H7 (cell line): ENCODE results near the gene MRPL4. TPM values are rescaled to one million over a fixed set of nuclear protein-coding genes. Genes with fewer than 3 reads are reported as not detected.
A peak's percentile ranks its signal among the peaks of the same experiment; 100 is the strongest.

ENCODE experiments used
- DNase-seq: peaks from one replicate; pipeline ENCODE4 v3.0.0; 2012
- H3K27me3 ChIP-seq: 2 replicates; pipeline ENCODE4 v1.6.0; 2011; ENCODE audit warnings: mild to moderate bottlenecking, low read length; ENCODE audit not compliant: control insufficient read depth, insufficient read depth
- H3K36me3 ChIP-seq: replicated peaks from 2 replicates; pipeline ENCODE4 v1.5.1; 2011; ENCODE audit warnings: low read length; ENCODE audit not compliant: control insufficient read depth, insufficient read depth
- H3K4me3 ChIP-seq: 2 replicates; pipeline ENCODE4 v1.5.1; 2011; ENCODE audit warnings: low read depth, mild to moderate bottlenecking, control low read depth, low read length, moderate library complexity; ENCODE audit not compliant: insufficient read depth
- total RNA-seq: library from RNA; depleted of rRNA; stranded (reverse); fragments of >200 nt; shearing (Covaris generic); gene quantifications from 2 replicates; pipeline ENCODE4 v1.2.3, GENCODE V29; 2014

The MRPL4 gene
- total RNA-seq, 1 experiment from 2014 or later: 174 TPM

DNA sequence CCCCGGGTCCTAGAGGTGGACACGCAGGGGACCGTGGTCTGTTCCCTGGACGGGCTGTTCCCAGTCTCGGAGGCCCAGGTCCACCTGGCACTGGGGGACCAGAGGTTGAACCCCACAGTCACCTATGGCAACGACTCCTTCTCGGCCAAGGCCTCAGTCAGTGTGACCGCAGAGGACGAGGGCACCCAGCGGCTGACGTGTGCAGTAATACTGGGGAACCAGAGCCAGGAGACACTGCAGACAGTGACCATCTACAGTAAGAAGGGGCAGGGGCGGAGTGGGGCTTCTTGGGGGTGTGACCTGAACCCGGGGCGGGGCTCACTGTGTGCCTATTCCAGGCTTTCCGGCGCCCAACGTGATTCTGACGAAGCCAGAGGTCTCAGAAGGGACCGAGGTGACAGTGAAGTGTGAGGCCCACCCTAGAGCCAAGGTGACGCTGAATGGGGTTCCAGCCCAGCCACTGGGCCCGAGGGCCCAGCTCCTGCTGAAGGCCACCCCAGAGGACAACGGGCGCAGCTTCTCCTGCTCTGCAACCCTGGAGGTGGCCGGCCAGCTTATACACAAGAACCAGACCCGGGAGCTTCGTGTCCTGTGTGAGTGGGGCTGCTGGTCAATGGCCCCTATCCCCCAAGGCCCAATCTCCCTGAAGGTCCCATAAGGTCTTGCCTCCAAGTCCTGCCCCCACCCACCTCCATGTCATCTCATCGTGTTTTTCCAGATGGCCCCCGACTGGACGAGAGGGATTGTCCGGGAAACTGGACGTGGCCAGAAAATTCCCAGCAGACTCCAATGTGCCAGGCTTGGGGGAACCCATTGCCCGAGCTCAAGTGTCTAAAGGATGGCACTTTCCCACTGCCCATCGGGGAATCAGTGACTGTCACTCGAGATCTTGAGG, 32.3 kb downstream of the MRPL4 start:
- Histone ChIP-seq H3K36me3 (no peaks in the 10 kb centered on the region), H3K27me3 (peaks cover 24% of the 10 kb centered on the region), H3K4me3 (no peak overlapping the region)
- peak; percentile 15 for DNase-seq

- peak; percentile 7 for DNase-seq
- H3K4me3 ChIP-seq: no peak overlapping the region
- no peaks in the 10 kb centered on the region for H3K36me3 ChIP-seq
- peaks cover 30% of the 10 kb centered on the region for H3K27me3 ChIP-seq
These were observed 32.9 kb downstream of the MRPL4 start for GRCh38 chr19:10284960-10285278.

DNA sequence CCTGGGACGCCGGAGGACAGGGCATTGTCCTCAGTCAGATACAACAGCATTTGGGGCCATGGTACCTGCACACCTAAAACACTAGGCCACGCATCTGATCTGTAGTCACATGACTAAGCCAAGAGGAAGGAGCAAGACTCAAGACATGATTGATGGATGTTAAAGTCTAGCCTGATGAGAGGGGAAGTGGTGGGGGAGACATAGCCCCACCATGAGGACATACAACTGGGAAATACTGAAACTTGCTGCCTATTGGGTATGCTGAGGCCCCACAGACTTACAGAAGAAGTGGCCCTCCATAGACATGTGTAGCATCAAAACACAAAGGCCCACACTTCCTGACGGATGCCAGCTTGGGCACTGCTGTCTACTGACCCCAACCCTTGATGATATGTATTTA, 33.4 kb downstream of the MRPL4 start:
- no peaks in the 10 kb centered on the region for H3K36me3 ChIP-seq
- H3K27me3 ChIP-seq: peaks cover 35% of the 10 kb centered on the region
- DNase-seq: no peak
- H3K4me3 ChIP-seq: no peak overlapping the region

GRCh38 chr19:10286803-10287737, 35.1 kb downstream of the MRPL4 start, which contains the start of gene ICAM4:
Gene ICAM4, plus strand, starts transcription at chr19:10286955. Its CDS starts 58 bp downstream, at chr19:10287013.
- peak; percentile 90 for DNase-seq
- H3K4me3 ChIP-seq: peak within 1 kb of the TSS; percentile 51
- peaks cover 52% of the 10 kb centered on the region for H3K27me3 ChIP-seq

GRCh38 chr19:10288662-10289166, 36.7 kb downstream of the MRPL4 start:
- Histone ChIP-seq H3K27me3 (peaks cover 67% of the 10 kb centered on the region), H3K36me3 (no peaks in the 10 kb centered on the region), H3K4me3 (peak overlapping the region; percentile 50)
- DNase-seq: peak; percentile 94

More at GRCh38 chr19:10286803-10287737, 35.1 kb downstream of the MRPL4 start, which contains the start of gene ICAM4:
- no peaks in the 10 kb centered on the region for H3K36me3 ChIP-seq

GRCh38 chr19:10289167-10289835, 37.3 kb downstream of the MRPL4 start:
- Histone ChIP-seq H3K27me3 (peaks cover 73% of the 10 kb centered on the region), H3K36me3 (no peaks in the 10 kb centered on the region), H3K4me3 (peak overlapping the region; percentile 50)
- DNase-seq: peak; percentile 91

- no peak for DNase-seq
- H3K27me3 ChIP-seq: peaks cover 79% of the 10 kb centered on the region
- H3K36me3 ChIP-seq: no peaks in the 10 kb centered on the region
- peak within 1 kb of the TSS; percentile 50 for H3K4me3 ChIP-seq
These were observed 37.9 kb downstream of the MRPL4 start, which contains the start of gene ICAM5 for GRCh38 chr19:10289836-10290356. Gene ICAM5, plus strand, starts transcription at chr19:10289952. Its CDS starts 92 bp downstream, at chr19:10290044.

DNA sequence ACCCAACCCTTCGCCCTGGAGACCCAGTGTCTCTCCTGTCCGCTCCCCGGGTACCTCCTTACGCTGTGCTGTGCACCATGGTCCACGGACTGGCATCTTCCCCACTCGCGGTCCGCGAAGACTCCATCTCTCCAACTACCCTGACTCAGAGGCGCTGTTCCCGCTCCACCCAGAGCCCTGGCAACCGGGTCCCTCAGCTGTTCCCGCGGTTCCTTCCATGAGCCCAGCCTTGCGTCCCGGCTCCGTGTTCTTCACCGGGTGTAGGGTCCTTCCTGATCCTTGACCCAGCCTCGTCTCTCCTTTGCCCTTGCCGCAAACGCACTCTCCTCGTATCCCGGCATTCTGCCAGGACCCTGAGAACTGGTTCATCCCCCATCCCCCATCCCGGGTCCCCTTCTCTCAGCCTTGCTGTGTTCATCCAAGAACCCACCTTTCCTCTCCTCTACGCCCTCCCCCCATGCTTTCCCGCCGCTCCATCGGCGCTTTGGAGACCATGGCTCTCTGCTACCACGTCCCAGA, 38.4 kb downstream of the MRPL4 start:
- Histone ChIP-seq H3K4me3 (peak overlapping the region; percentile 50), H3K27me3 (peaks cover 84% of the 10 kb centered on the region), H3K36me3 (no peaks in the 10 kb centered on the region)
- peak; percentile 80 for DNase-seq

DNA sequence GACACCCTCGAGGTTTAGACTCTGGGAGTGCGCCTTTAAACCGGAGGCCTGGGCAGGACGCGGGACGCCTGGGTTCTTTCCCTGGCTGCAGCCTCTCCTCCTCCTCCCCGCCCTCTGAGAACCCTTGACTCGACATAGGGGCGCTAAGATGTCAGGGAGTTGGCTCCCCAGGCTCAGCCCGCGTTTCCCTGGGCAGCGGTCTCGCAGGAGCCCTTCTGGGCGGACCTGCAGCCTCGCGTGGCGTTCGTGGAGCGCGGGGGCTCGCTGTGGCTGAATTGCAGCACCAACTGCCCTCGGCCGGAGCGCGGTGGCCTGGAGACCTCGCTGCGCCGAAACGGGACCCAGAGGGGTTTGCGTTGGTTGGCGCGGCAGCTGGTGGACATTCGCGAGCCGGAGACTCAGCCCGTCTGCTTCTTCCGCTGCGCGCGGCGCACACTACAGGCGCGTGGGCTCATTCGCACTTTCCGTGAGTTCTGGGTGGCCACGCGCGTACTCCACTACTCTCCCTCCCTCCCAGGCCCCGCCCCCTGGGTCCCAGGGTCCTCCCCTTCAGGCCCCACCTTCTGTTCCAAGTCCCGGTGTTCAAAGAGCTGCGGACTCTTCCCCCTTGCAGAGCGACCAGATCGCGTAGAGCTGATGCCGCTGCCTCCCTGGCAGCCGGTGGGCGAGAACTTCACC, 39.0 kb downstream of the MRPL4 start:
- peak; percentile 90 for DNase-seq
- Histone ChIP-seq H3K27me3 (peaks cover 90% of the 10 kb centered on the region), H3K36me3 (no peaks in the 10 kb centered on the region), H3K4me3 (peak overlapping the region; percentile 50)

DNA sequence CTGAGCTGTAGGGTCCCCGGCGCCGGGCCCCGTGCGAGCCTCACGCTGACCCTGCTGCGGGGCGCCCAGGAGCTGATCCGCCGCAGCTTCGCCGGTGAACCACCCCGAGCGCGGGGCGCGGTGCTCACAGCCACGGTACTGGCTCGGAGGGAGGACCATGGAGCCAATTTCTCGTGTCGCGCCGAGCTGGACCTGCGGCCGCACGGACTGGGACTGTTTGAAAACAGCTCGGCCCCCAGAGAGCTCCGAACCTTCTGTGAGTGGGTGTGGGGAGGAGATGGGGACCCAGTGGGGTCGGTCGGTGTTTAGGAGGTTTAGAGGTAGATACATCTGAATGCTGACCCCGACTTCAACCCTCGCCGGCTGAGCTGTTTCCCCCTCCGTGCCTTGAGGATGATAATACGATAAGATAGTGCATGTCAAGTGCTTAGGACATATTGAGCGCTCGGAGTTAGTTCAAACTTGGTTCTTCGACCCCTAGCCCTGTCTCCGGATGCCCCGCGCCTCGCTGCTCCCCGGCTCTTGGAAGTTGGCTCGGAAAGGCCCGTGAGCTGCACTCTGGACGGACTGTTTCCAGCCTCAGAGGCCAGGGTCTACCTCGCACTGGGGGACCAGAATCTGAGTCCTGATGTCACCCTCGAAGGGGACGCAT, 39.7 kb downstream of the MRPL4 start:
- DNase-seq: no peak
- Histone ChIP-seq H3K4me3 (peak overlapping the region; percentile 50; the same call in 1 of the 2 replicates), H3K27me3 (peaks cover 95% of the 10 kb centered on the region), H3K36me3 (no peaks in the 10 kb centered on the region)

- Histone ChIP-seq H3K27me3 (peaks cover 93% of the 10 kb centered on the region), H3K4me3 (peak overlapping the region; percentile 50), H3K36me3 (no peaks in the 10 kb centered on the region)
- peak; percentile 98 for DNase-seq
These were observed 40.3 kb downstream of the MRPL4 start for GRCh38 chr19:10292206-10292788.

GRCh38 chr19:10292789-10293636, 41.0 kb downstream of the MRPL4 start:
- H3K36me3 ChIP-seq: no peaks in the 10 kb centered on the region
- peak overlapping the region; percentile 40 for H3K4me3 ChIP-seq
- peak; percentile 75 for DNase-seq
- H3K27me3 ChIP-seq: peaks cover 90% of the 10 kb centered on the region
